K562 (cell line): ENCODE data around the gene PLEKHO2. TPM values are rescaled to one million over a fixed set of nuclear protein-coding genes. Genes with fewer than 3 reads are reported as not detected.

ENCODE experiments used
- ATAC-seq: fragments of 200-7000 bp; cut with Tn5 transposase; 3 replicates; pipeline ENCODE4 v1.9.1; 2020; ENCODE audit warnings: moderate library complexity
- BruUV-seq: library from RNA; stranded (reverse); fragments of 400-500 nt; replicated peaks from 2 replicates; lab custom pipeline; 2021; lab: Mats Ljungman, UMichigan
- CTCF ChIA-PET: fragments of 300-600 bp; formaldehyde crosslinking; extraction: SDS; loops from one replicate; lab custom pipeline; 2021; ENCODE audit warnings: low intra/inter-chr PET ratio; lab: Yijun Ruan, JAX
- POLR2A ChIA-PET: fragments of 300-600, 350-650 bp; sonication (Branson Sonifier 250); formaldehyde crosslinking; extraction: SDS; loops from one replicate; lab custom pipeline; 2021; ENCODE audit warnings: antibody characterized with exemption, inconsistent platforms; lab: Yijun Ruan, JAX
- DNase-seq, 4 experiments: peaks; one replicate each; pipeline versions ENCODE4 v3.0.0 to v3.0.0-alpha.2; 2011 to 2018; ENCODE audit warnings: low spot score in 3 of 4, mixed read lengths in 3 of 4; ENCODE audit errors: extremely low read depth in 1 of 4
- FAIRE-seq: peaks from 2 replicates; lab custom pipeline; 2011; peaks lifted over from hg19 to GRCh38; lab: Jason Lieb, UNC
- H2AFZ ChIP-seq: 2 replicates; pipeline ENCODE4 v1.6.0; 2011; ENCODE audit warnings: low read depth, low read length, control low read depth, inconsistent platforms
- H3K27ac ChIP-seq: fragments of 200-600 bp; 3 replicates; pipeline ENCODE4 v1.8.0; 2011; ENCODE audit warnings: low read depth, mild to moderate bottlenecking, control low read depth, inconsistent platforms, low read length, moderate library complexity, mixed read lengths; ENCODE audit errors: extremely low read depth
- H3K27me3 ChIP-seq, 2 experiments: fragments of 300-600 bp in 1 of 2; 2 replicates in 1 of 2; 3 replicates in 1 of 2; pipeline versions ENCODE4 v1.6.0 to v1.8.0; 2011; ENCODE audit warnings: inconsistent platforms in 2 of 2, low read length in 2 of 2, mild to moderate bottlenecking in 1 of 2, mixed read lengths in 1 of 2, moderate library complexity in 1 of 2; ENCODE audit not compliant: control insufficient read depth in 2 of 2, insufficient read depth in 2 of 2
- H3K36me3 ChIP-seq: fragments of 300-600 bp; 3 replicates; pipeline ENCODE4 v1.8.0; 2011; ENCODE audit warnings: mild to moderate bottlenecking, low read length, inconsistent platforms; ENCODE audit not compliant: control insufficient read depth, insufficient read depth
- H3K4me1 ChIP-seq, 2 experiments: fragments of 200-600 bp in 1 of 2; replicated peaks in 1 of 2; 2 replicates in 1 of 2; 3 replicates in 1 of 2; pipeline versions ENCODE4 v1.5.1 to v1.8.0; 2011; ENCODE audit warnings: inconsistent platforms in 2 of 2, low read length in 2 of 2, mild to moderate bottlenecking in 1 of 2, mixed read lengths in 1 of 2, moderate library complexity in 1 of 2; ENCODE audit not compliant: control insufficient read depth in 2 of 2, insufficient read depth in 2 of 2
- H3K4me2 ChIP-seq: 2 replicates; pipeline ENCODE4 v1.6.1; 2011; ENCODE audit warnings: low read length, control low read depth, inconsistent platforms, mixed read lengths; ENCODE audit not compliant: insufficient read depth
- H3K4me3 ChIP-seq: fragments of 200-600 bp; sonication (generic), shearing (Covaris generic); 2 replicates; pipeline ENCODE4 v1.5.1; 2016; ENCODE audit warnings: control low read depth, inconsistent platforms
- H3K79me2 ChIP-seq: fragments of 200-600 bp; 3 replicates; pipeline ENCODE4 v1.8.0; 2011; ENCODE audit warnings: low read length, inconsistent platforms; ENCODE audit not compliant: control insufficient read depth, insufficient read depth
- H3K9ac ChIP-seq, 2 experiments: 2 replicates each; pipeline versions ENCODE4 v1.6.0 to v1.6.1; 2011; ENCODE audit warnings: low read depth in 2 of 2, low read length in 2 of 2, control low read depth in 1 of 2, inconsistent platforms in 1 of 2, mild to moderate bottlenecking in 1 of 2, mixed read lengths in 1 of 2; ENCODE audit not compliant: insufficient read depth in 1 of 2
- H3K9me1 ChIP-seq: one replicate; pipeline ENCODE4 v1.6.0; 2011; ENCODE audit warnings: inconsistent platforms, mild to moderate bottlenecking, low read length, moderate library complexity; ENCODE audit not compliant: control insufficient read depth, insufficient read depth
- H3K9me3 ChIP-seq: replicated peaks from 2 replicates; pipeline ENCODE4 v1.5.1; 2011; ENCODE audit warnings: low read depth, low read length, inconsistent platforms; ENCODE audit not compliant: control insufficient read depth, insufficient read depth
- H4K20me1 ChIP-seq: replicated peaks from 2 replicates; pipeline ENCODE4 v1.6.1; 2011; ENCODE audit warnings: low read length, inconsistent platforms, mixed read lengths; ENCODE audit not compliant: control insufficient read depth, insufficient read depth
- E2F1 ChIP-seq: sonication (generic); formaldehyde crosslinking; IDR thresholded peaks from 2 replicates; pipeline ENCODE4 v1.8.1; 2023; ENCODE audit warnings: mild to moderate bottlenecking, missing genetic modification reagents, moderate library complexity
- E2F8 ChIP-seq: fragments of 450-650 bp; IDR thresholded peaks from 2 replicates; pipeline ENCODE4 v1.7.1; 2018; ENCODE audit warnings: mild to moderate bottlenecking, low read depth; ENCODE audit not compliant: partially characterized antibody
- FOSL1 ChIP-seq: fragments of 200-800 bp; sonication (Bioruptor generic); conservative IDR thresholded peaks from 2 replicates; pipeline ENCODE4 v1.6.1; 2016; ENCODE audit warnings: missing genetic modification characterization, missing compliant biosample characterization
- HMG20B ChIP-seq: fragments of 250-450 bp; sonication (Bioruptor Pico); IDR thresholded peaks from 2 replicates; pipeline ENCODE4 v1.5.0; 2021; ENCODE audit warnings: mild to moderate bottlenecking
- HNRNPL ChIP-seq: fragments of 200-400 bp; formaldehyde crosslinking; IDR thresholded peaks from 2 replicates; pipeline ENCODE4 v1.6.1; 2017; ENCODE audit warnings: low read depth, mild to moderate bottlenecking, low read length
- KAT2B ChIP-seq: IDR thresholded peaks from one replicate; pipeline ENCODE4 v1.6.1; 2012; ENCODE audit warnings: low read depth, mild to moderate bottlenecking, control low read depth, inconsistent platforms, low read length, moderate library complexity
- KDM1A ChIP-seq, 2 experiments: fragments of 450-650 bp; IDR thresholded peaks; 2 replicates each; pipeline ENCODE4 v1.6.1; 2016; ENCODE audit warnings: mild to moderate bottlenecking in 2 of 2
- RBM39 ChIP-seq: fragments of 200-400 bp; formaldehyde crosslinking; optimal IDR thresholded peaks from 2 replicates; pipeline ENCODE3; 2018; ENCODE audit warnings: low read depth, low read length
- SMARCE1 ChIP-seq: fragments of 450-650 bp; IDR thresholded peaks from 2 replicates; pipeline ENCODE4 v1.7.1; 2016; ENCODE audit warnings: mild to moderate bottlenecking
- SNRNP70 ChIP-seq: fragments of 200-400 bp; formaldehyde crosslinking; optimal IDR thresholded peaks from 2 replicates; pipeline ENCODE3; 2017; ENCODE audit warnings: low read depth, low read length
- TBL1XR1 ChIP-seq, 2 experiments: IDR thresholded peaks; 2 replicates each; pipeline ENCODE4 v1.6.1; 2012; ENCODE audit warnings: improper control_type of control experiment in 2 of 2, low read length in 2 of 2, mild to moderate bottlenecking in 1 of 2
- YBX1 ChIP-seq: fragments of 450-650 bp; IDR thresholded peaks from 2 replicates; pipeline ENCODE4 v1.7.1; 2016; ENCODE audit warnings: mild to moderate bottlenecking
- ZBTB49 ChIP-seq: sonication (generic); formaldehyde crosslinking; IDR thresholded peaks from 2 replicates; pipeline ENCODE4 v1.8.0; 2022; ENCODE audit warnings: missing genetic modification reagents, mild to moderate bottlenecking, borderline replicate concordance
- ZNF146 ChIP-seq: IDR thresholded peaks from one replicate; pipeline ENCODE4 v1.6.1; 2018; ENCODE audit warnings: missing compliant biosample characterization; ENCODE audit not compliant: unreplicated experiment
- WGBS: fragments of 100-300 bp; shearing (Covaris generic); methylation state at CpG from one replicate; pipeline ENCODE4 v1.1.6; 2016; ENCODE audit warnings: low coverage, mixed read lengths; ENCODE audit not compliant: insufficient coverage; ENCODE audit errors: missing lambda C conversion rate; 5-methylcytosine and 5-hydroxymethylcytosine counted together
- in situ Hi-C: fragments of 300-500 bp; cut with MboI; formaldehyde crosslinking; loops from 4 replicates; pipeline ENCODE4 v1.15.0; 2018; ENCODE audit warnings: inconsistent platforms, mixed read lengths
- intact Hi-C: fragments of 100-400 bp; cut with micrococcal nuclease; formaldehyde crosslinking; loops from 2 replicates; pipeline ENCODE4 v1.14.2; 2022
- polyA plus RNA-seq, 8 experiments: library from polyadenylated mRNA; depleted of rRNA in 4 of 8; stranded (reverse) in 5 of 8; unstranded in 3 of 8; fragments of >200 nt; fragmentation: Nextera tagmentation in 2 of 8; fragmentation: Illumina TruSeq in 1 of 8; extraction: Ambion mirVana in 2 of 8; extraction: Trizol in 1 of 8; gene quantifications; 2 replicates each; pipeline versions ENCODE4 v1.2.1 to v1.2.3, GENCODE V29; 2011 to 2014; ENCODE audit warnings: inconsistent platforms in 1 of 8, missing spikeins in 1 of 8
- total RNA-seq, 7 experiments: library from RNA; depleted of rRNA in 6 of 7; stranded (reverse); fragments of >200 nt in 6 of 7; fragmentation: Illumina TruSeq in 2 of 7; extraction: Trizol in 2 of 7; gene quantifications; 2 replicates each; pipeline versions ENCODE4 v1.2.1 to v1.2.3, GENCODE V29; 2011 to 2021; ENCODE audit warnings: low replicate concordance in 1 of 7

PLEKHO2 gene
- total and polyA plus RNA-seq, 9 of the 15 experiments (the other 6 are each of a cell fraction or from before 2014, with no cell fraction given): 0.24 to 8.8 (median 5.5) TPM

- no peak overlapping the region for H3K4me2 ChIP-seq
- 0 out of 5 replicates have a peak, but pooled peaks cover 0 to 3% of the 10 kb centered on the region in 2 experiments for H3K4me1 ChIP-seq
- DNase-seq (no peak), ATAC-seq (no peak), FAIRE-seq (no peak)
- ChIA-PET CTCF (no interaction called here), POLR2A (interaction anchor here (0.6 to 1.0 kb wide), 6 partner anchors 8 to 441 kb away, joined by 3 read pairs; partner anchors contain the start of gene RNU5B-1)
- WGBS: 71% methylated on average over 1 of the region's 1 CpG
- H3K27ac ChIP-seq: no peak overlapping the region
- H3K79me2 ChIP-seq: no peaks in the 10 kb centered on the region
- no peaks in the 10 kb centered on the region for H3K9me1 ChIP-seq
- no peak overlapping the region for H2AFZ ChIP-seq
- in situ Hi-C loops (no loop called here), intact Hi-C loops (no loop called here)
- H3K4me3 ChIP-seq: no peak overlapping the region
- BruUV-seq: no TSS peak
- H3K36me3 ChIP-seq: peaks cover 33% of the 10 kb centered on the region; the same call in 1 of the 3 replicates
- no peaks in the 10 kb centered on the region for H3K9me3 ChIP-seq
- no peaks in the 10 kb centered on the region; the same call in 1 of the 2 replicates for H4K20me1 ChIP-seq
- peak overlapping the region in 1 of 2 experiments; percentile 52; a peak in 1 of 4 replicates for H3K9ac ChIP-seq
- H3K27me3 ChIP-seq: no peaks in the 10 kb centered on the region
- TF ChIP-seq ZNF146 (CRISPR knock-in tag): no peak
- no peak for TF ChIP-seq FOSL1 (tag)
- TF ChIP-seq TBL1XR1 (IDR thresholded peaks at IDR 0.05; ENCODE audit: low read length in 2 of 2): no peak
- no peak for TF ChIP-seq SNRNP70
- TF ChIP-seq KAT2B: no peak
- TF ChIP-seq KDM1A (IDR thresholded peaks at IDR 0.05): no peak
- TF ChIP-seq ZBTB49: no peak
- no peak for TF ChIP-seq HMG20B (CRISPR knock-in tag)
- TF ChIP-seq E2F1 (CRISPR knock-in tag): no peak
- TF ChIP-seq E2F8: no peak
- no peak for TF ChIP-seq YBX1
- no peak for TF ChIP-seq HNRNPL
- TF ChIP-seq SMARCE1: no peak
- TF ChIP-seq RBM39: no peak
Observed at GRCh38 chr15:64864068-64864467, 22.4 kb downstream of the PLEKHO2 start.
